ENCODE data around the gene GYPE. TPM values are rescaled to one million over a fixed set of nuclear protein-coding genes. Genes with fewer than 3 reads are reported as not detected.
"Not testable (repeated sequence)": the region's sequence is repeated elsewhere in the genome, so short reads cannot be mapped to it uniquely, and the experiment has no call there.

The GYPE gene
- total and polyA plus RNA-seq, 12 donors = 0.15 to 1.6 (median 0.25) TPM; not detected in 3

GRCh38 chr4:143921181-143921580 is 15.8 kb upstream of the GYPE start:
- no peak overlapping the region for H3K27ac ChIP-seq
- no peaks in the 10 kb centered on the region for H3K4me1 ChIP-seq (replicated peaks in 1 of 2)
- no peaks in the 10 kb centered on the region for H3K9me3 ChIP-seq (replicated peaks in 1 of 3)
- H3K4me3 ChIP-seq = no peak overlapping the region
- intact Hi-C loops (cut with DNase I) = no loop called here
- TF ChIP-seq CTCF (IDR thresholded peaks at IDR 0.05) = no peak
- no peaks in the 10 kb centered on the region for H3K27me3 ChIP-seq
- H3K36me3 ChIP-seq (replicated peaks in 1 of 2) = no peaks in the 10 kb centered on the region
- WGBS, 4 donors = 65 to 75% (median 69%) methylated on average over 6 of the region's 6 CpGs
- peak in 1 of 7 donors; percentile 4 for DNase-seq

- H3K27me3 ChIP-seq; H3K36me3 ChIP-seq (replicated peaks in 1 of 2); H3K27ac ChIP-seq; H3K9me3 ChIP-seq (replicated peaks in 1 of 3); intact Hi-C loops (cut with DNase I); DNase-seq; H3K4me3 ChIP-seq; H3K4me1 ChIP-seq (replicated peaks in 1 of 2): not testable (repeated sequence)
- WGBS, 4 donors = 91 to 95% (median 93%) methylated on average over 3 to 5 of the region's 5 CpGs
Measured at GRCh38 chr4:143916485-143916884, 11.1 kb upstream of the GYPE start.

GRCh38 chr4:143912478-143912877 is 7.1 kb upstream of the GYPE start:
- WGBS, 4 donors = 71 to 92% (median 75%) methylated on average over 1 to 2 of the region's 2 CpGs
- H3K9me3 ChIP-seq (replicated peaks in 1 of 3); H3K4me1 ChIP-seq (replicated peaks in 1 of 2); H3K36me3 ChIP-seq (replicated peaks in 1 of 2); DNase-seq; intact Hi-C loops (cut with DNase I); H3K27me3 ChIP-seq: not testable (repeated sequence)
- Histone ChIP-seq H3K27ac (peak overlapping the region in 1 of 5 donors; percentile 17), H3K4me3 (peak overlapping the region in 1 of 4 donors; percentile 52)

- H3K27me3 ChIP-seq; intact Hi-C loops (cut with DNase I); H3K4me1 ChIP-seq (replicated peaks in 1 of 2); H3K9me3 ChIP-seq (replicated peaks in 1 of 3); H3K36me3 ChIP-seq (replicated peaks in 1 of 2): not testable (repeated sequence)
- WGBS, 4 donors = 26 to 42% (median 36%) methylated on average over 27 to 59 of the region's 59 CpGs
- peak overlapping the region in 1 of 4 donors; percentile 52 for H3K4me3 ChIP-seq
- peak in 5 of 7 donors; percentile 11 to 25 (median 21) for DNase-seq
- peak overlapping the region in 2 of 5 donors; percentile 17 to 35 for H3K27ac ChIP-seq
Measured at GRCh38 chr4:143911528-143912417, 6.4 kb upstream of the GYPE start.

- H3K4me3 ChIP-seq; H3K27ac ChIP-seq; intact Hi-C loops (cut with DNase I); H3K4me1 ChIP-seq (replicated peaks in 1 of 2); H3K36me3 ChIP-seq (replicated peaks in 1 of 2); H3K9me3 ChIP-seq (replicated peaks in 1 of 3); H3K27me3 ChIP-seq; DNase-seq: not testable (repeated sequence)
- 75 to 81% (median 79%) methylated on average over 2 of the region's 2 CpGs for WGBS, 4 donors
Measured at GRCh38 chr4:143910906-143911305, 5.5 kb upstream of the GYPE start.

- H3K27me3 ChIP-seq; H3K4me1 ChIP-seq (replicated peaks in 1 of 2); intact Hi-C loops (cut with DNase I); H3K9me3 ChIP-seq (replicated peaks in 1 of 3); H3K27ac ChIP-seq; H3K36me3 ChIP-seq (replicated peaks in 1 of 2); H3K4me3 ChIP-seq: not testable (repeated sequence)
- 35 to 46% (median 40%) methylated on average over 3 of the region's 3 CpGs for WGBS, 4 donors
- DNase-seq = peak in 4 of 7 donors; percentile 12 to 51 (median 16)
- TF ChIP-seq CTCF (IDR thresholded peaks at IDR 0.05) = peak in 3 of 6 experiments; percentile 12 to 44 (median 15)
Measured at GRCh38 chr4:143907811-143908210, 2.5 kb upstream of the GYPE start.

- intact Hi-C loops (cut with DNase I); DNase-seq; H3K36me3 ChIP-seq (replicated peaks in 1 of 2): not testable (repeated sequence)
Measured at GRCh38 chr4:143904431-143904830, 928 bp downstream of the GYPE start.

GRCh38 chr4:143890323-143890722 is 15.0 kb downstream of the GYPE start:
- H3K4me1 ChIP-seq (replicated peaks in 1 of 2); DNase-seq; H3K27ac ChIP-seq; H3K27me3 ChIP-seq; H3K36me3 ChIP-seq (replicated peaks in 1 of 2); H3K4me3 ChIP-seq; intact Hi-C loops (cut with DNase I); H3K9me3 ChIP-seq (replicated peaks in 1 of 3): not testable (repeated sequence)
- 53 to 74% (median 73%) methylated on average over 4 of the region's 4 CpGs for WGBS, 4 donors

More at GRCh38 chr4:143904431-143904830, 928 bp downstream of the GYPE start:
- H3K4me3 ChIP-seq; H3K4me1 ChIP-seq (replicated peaks in 1 of 2); H3K9me3 ChIP-seq (replicated peaks in 1 of 3); H3K27ac ChIP-seq; H3K27me3 ChIP-seq: not testable (repeated sequence)

- intact Hi-C loops (cut with DNase I); DNase-seq; H3K4me3 ChIP-seq; H3K27me3 ChIP-seq; H3K27ac ChIP-seq; H3K9me3 ChIP-seq (replicated peaks in 1 of 3); H3K36me3 ChIP-seq (replicated peaks in 1 of 2); H3K4me1 ChIP-seq (replicated peaks in 1 of 2): not testable (repeated sequence)
- WGBS, 4 donors = no CpG with 5 or more reads among the region's 3 CpGs
Measured at GRCh38 chr4:143888189-143888588, 17.2 kb downstream of the GYPE start.

All from adrenal gland (tissue), 12 donors.